K562 (cell line): Measurements from ENCODE around the gene COL6A1.

Experiments used
- CREM ChIP-seq: IDR thresholded peaks from 2 replicates; pipeline ENCODE4 v1.6.1; 2014; ENCODE audit warnings: antibody characterized with exemption, low read depth
- RFX5 ChIP-seq: IDR thresholded peaks from 2 replicates; pipeline ENCODE4 v1.6.1; 2011; ENCODE audit warnings: low read depth, mild to moderate bottlenecking, improper control_type of control experiment, low read length
- SRF ChIP-seq, 2 experiments: fragments of 250-450, 450-650 bp in 1 of 2; sonication (Bioruptor Pico) in 1 of 2; sonication (generic) in 1 of 2; formaldehyde crosslinking; IDR thresholded peaks; 2 replicates each; pipeline versions ENCODE4 v1.5.0 to v1.5.1; 2020 to 2022; ENCODE audit warnings: mild to moderate bottlenecking in 1 of 2, missing genetic modification reagents in 1 of 2
- ZNF24 ChIP-seq: fragments of 450-650 bp; IDR thresholded peaks from 2 replicates; pipeline ENCODE4 v1.6.1; 2016

DNA sequence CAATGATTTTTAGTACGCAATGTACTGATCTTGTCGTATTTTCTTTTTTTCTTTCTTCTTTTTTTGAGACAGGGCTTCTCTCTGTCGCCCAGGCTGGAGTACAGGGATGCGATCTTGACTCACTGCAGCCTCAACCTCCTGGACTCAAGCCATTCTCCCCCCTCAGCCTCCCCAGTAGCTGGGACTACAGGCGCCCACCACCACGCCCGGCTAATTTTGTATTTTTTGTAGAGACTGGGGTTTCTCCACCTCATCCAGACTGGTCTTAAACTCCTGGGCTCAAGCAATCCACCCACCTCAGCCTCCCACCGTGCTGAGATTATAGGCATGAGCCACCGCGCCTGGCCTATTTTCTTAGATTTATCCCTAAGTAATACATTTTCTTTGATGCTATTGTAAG is 72.5 kb downstream of the COL6A1 start:
- no peak for TF ChIP-seq ZNF24
- no peak for TF ChIP-seq CREM
- TF ChIP-seq SRF (CRISPR knock-in tag; IDR thresholded peaks at IDR 0.05) = no peak
- TF ChIP-seq RFX5 = no peak
